ELR (cell line): ENCODE results near the gene EPB41L5.
"Not testable (repeated sequence)": the region's sequence is repeated elsewhere in the genome, so short reads cannot be mapped to it uniquely, and the experiment has no call there.

Experiments
- DNase-seq: peaks from one replicate; pipeline ENCODE4 v3.0.0-alpha.2; 2015; ENCODE audit warnings: low read depth

EPB41L5 gene

DNA sequence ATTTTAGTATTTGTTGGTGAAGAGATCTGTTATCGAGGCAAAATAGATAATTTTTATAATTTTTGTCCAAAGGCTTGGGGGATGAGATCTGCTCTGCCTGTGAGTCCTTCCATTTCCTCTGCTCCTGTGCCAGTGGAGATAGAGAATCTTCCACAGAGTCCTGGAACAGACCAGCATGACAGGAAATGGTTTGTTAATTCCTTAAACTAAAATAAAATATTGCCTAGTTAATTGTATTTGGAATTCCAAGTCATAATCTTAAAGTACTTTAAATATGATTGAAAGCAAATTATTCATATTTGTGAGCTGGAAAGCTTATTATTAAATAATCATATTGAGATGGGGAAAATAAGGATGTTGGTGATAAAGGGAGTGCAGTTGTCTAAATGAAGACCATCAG, 87.8 kb downstream of the EPB41L5 start:
- DNase-seq = no peak

DNA sequence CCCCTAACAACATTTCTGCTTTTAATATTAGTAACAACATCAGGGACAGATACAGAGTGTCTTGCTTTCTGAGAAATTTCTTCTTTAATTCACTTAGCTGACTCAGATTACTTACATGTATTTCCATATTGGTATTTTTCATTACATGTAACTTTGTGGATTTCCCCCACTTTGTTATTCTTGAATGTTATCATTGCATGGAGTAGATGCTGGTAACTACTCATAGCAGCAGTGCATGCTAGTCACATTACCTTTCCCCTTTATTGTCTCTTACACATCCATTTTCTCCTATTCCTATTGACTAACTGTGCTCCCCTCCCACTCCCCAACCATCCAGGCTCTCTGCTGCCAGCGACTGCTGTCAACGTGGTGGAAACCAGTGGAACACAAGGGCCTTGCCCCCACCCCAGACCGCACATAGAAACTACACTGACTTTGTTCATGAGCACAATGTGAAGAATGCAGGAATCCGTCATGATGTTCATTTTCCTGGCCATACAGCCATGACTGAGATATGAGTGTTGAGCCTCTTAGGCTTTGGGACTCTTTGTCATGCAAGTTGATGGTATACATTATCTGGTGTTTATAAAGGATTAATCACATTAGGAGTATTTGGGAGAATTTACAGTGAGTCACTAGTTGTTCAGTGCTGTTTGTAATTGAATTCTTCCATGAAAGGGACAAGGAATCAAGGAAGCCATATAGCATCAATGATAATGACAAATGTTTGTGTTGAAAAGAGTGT, 91.0 kb downstream of the EPB41L5 start:
- peak; percentile 100 for DNase-seq

DNA sequence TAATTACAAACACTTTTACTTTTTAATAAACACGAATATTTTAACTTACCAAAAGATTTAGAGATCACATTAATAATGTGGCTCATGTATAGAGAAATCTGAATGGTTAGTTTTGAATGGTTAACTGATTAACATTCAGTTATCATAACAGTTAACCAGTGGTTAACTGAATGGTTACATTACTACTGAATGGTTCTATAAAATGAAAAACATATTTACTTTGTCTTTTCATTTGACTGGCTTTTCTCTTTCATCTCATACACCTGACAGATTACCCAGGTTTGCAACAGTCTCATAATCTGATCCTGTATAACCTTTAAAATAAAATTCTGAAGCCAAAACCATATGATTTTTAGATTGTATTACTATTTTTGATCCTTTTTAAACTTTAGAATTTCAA, 91.9 kb downstream of the EPB41L5 start:
- no peak for DNase-seq

DNA sequence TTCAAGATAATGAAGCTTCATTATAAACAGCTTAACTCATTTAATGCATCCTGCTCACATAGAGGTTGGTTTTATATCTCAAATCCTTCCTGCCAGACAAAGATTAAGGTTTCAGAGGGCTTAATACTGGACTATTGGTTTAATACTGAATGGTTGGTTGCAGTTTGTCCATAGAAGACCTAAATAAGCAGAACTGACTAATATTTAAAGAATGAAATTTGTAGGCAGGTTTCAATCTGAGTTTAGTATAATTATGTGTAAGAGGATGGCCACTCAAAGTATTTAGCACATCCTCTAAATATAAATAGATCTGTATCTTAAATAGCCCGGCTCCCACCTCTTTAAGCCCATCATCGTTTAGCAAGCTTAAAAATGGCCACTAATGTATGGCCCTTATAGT, 92.5 kb downstream of the EPB41L5 start:
- DNase-seq = peak; percentile 52

DNA sequence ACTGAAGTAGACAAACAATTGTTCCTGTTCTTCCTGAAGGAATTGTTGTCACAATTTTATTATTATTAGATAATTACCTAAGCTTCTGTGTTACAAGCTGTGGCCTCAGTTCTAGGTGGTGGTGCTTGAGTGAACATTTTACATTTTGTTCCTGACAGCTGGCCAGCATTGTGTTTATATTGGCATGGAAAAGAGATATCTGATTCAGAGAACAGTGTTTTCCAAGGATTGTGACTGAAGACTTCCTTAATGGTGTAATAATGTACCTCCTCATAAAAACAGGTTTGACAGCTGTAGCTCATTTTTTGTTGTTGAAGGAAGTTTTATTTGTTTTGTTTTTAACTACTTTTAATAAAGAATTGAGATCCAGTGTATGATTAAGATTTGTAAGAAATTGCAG, 95.2 kb downstream of the EPB41L5 start:
- DNase-seq = peak; percentile 74

DNA sequence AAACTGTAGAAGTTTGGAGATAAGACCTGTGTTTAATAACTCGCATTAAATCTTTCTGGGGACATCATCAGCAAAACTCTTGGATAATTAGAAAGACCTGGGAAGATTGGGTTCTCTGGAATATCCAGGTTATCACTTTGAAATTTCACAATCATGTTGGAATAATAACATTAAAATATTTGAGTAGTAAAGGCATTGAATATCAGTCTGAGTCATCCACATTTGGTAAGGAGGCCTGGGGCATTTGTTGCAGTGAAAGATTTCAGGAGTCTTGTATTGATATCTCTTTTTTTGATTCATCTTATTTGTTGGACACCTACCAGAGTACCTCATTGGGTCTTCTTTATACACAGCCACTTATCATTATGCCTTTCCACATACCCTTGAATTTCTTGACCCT, 95.9 kb downstream of the EPB41L5 start:
- peak; percentile 79 for DNase-seq

DNA sequence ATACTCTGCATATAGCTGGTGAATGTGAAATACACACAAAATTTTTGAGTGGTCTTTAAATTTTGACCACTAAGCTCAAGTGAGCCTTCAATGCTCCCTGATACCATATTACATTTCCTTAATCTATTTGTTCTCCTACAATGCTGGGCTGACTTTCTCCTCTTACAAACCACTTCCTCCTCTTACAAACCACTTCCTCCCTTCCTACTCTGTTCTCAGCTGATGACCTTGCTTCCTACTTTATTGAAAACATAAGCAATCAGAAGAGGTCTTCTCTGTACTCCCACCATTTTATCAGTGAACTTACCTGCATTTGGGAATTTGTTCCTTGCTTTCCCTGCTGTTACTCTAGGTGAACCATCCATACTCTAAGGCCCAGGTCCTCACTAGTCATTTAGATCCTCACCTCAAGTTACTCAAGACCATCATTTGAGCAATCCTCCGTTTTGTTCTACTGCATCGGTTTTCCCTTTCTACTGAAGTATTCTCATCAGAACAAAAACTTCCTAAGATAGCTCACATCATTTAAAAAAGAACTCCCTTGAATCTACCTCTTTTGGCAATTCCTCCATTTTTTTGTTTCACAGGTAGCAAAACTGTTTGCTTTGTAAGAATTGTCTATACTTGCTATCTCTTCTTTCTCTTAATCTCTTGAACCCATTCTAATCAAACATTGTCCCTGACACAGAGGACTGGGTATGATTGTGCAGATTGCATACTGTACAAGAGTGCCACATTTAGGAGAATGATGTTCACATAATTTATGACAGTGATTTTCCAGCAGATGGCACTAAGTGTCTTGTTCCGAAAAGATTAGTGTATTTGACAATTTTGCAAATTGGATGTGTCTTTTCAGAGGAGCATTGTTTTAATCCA, 96.5 kb downstream of the EPB41L5 start:
- DNase-seq = peak; percentile 72

DNA sequence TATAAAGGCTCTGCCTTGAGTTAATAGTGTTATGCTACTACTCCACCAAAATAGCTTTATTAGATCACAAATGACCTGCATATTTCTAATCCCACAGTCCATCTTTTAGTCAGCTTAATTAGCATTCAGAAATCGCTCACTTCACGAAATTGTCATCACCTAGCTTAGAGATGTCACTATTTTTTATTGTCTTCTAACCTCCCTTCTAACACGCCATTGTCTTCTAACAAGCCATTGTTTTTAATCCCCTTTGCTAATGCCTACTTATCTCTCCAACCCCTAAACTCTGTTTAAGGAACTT, 97.1 kb downstream of the EPB41L5 start:
- DNase-seq = no peak

DNA sequence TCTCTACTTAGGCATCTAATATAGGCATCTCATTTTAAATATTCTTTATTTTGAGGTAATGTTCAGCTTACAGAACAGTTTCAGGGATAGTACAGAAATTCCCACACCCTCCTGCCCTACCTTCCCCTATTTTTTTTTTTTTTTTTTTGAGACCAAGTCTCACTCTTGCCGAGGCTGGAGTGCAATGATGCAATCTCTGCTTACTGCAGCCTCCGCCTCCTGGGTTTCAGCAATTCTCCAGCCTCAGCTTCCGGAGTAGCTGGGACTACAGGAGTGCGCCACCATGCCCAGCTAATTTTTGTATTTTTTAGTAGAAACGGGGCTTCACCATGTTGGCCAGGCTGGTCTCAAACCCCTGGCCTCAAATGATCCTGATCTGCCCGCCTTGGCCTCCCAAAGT, 97.6 kb downstream of the EPB41L5 start:
- DNase-seq = no peak

DNA sequence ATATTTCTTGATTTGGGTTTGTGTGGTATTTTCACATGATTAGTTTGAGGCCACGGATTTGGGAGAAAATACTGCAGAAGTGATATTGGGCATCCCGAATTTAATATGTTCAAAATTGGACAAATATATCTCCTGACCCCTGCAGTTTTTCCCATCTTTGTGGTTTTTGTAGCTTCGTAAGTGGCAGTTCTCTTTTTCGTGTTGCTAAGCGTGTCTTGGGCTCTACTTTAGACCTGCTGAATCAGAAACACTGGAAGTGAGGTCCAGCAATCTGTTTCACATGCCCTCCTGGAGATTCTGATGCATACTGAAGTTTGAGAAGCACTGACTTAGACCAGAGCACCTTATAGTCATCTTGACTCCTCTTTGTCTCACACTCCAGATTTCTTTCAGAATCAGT, 98.3 kb downstream of the EPB41L5 start:
- DNase-seq = no peak

DNA sequence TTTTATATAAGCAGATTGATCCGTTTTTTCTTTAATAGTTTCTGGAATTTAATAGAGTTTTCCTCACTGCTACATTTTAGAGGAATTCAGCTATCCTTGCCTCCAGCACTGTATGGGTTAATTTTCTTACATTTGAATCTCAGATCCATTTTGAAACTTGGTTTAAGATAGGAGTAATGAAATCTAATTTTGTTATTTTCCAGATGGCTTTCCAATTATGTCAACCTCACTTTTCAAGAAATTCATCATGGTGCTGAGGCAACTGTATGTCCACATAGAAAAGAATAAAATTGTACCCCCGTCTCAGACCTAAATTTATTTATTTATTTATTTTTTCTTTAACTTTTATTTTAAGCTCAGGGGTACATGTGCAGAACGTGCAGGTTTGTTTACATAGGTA, 105.1 kb downstream of the EPB41L5 start:
- no peak for DNase-seq

DNA sequence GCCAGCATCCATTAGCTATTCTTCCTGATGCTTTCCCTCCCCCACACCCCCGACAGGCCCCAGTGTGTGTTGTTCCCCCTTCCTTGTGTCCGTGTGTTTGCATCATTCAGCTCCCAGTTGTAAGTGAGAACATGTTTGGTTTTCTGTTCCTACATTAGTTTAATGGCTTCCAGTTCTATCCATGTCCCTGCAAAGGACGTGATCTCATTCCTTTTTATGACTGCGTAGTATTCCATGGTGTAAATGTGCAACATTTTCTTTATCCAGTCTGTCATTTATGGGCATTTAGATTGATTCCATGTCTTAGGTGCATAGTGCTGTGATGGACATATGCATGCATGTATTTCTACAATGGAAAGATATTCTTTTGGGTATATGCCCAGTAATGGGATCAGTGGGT, 105.6 kb downstream of the EPB41L5 start:
- DNase-seq = no peak

DNA sequence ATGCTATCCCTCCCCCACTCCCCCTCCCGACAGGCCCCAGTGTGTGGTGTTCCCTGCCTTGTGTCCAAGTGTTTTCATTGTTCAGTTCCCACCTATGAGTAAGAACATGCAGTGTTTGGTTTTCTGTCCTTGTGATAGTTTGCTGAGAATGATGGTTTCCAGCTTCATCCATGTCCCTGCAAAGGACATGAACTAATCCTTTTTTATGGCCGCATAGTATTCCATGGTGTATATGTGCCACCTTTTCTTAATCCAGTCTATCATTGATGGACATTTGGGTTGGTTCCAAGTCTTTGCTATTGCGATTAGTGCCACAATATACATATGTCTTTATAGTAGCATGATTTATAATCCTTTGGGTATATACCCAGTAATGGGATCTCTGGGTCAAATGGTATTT, 108.5 kb downstream of the EPB41L5 start:
- not testable (repeated sequence) for DNase-seq

DNA sequence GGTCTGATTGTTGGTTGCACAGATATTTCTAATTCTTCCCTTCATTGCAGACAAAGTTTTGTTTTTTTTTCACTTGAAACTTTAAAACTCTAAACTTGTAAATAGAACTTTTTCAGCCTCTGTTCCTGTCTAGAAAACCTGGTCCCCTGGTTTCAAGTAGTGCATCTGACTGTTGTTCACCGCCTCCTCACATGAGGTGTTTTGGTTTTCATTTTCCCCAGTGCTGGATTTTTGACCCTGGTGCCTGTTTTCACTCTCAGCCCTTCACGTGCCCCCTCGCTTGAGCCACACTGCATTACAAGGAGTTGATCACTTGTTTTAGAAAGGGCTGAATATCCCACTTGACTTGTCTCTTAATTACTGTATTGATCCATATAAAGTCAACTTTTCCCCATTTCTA, 110.2 kb downstream of the EPB41L5 start:
- no peak for DNase-seq

DNA sequence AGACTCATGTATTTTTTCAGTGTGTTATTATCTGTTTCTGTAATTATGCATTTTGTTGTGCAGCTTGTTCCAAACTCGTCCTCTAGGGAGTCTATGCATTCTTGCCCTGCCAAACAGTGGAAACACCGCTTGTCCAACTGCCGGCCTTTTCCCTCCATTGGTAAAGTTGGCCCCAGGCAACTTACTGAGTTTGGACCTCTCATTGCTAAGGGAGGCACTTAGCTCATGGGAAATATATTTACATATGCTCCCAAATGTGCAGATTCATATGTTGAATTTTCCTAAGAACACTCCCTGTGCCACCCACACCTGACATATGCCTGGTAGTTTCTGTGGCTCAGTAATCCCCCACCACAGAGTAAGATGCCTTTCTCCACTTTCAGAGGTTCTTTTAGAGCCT, 112.3 kb downstream of the EPB41L5 start:
- no peak for DNase-seq

DNA sequence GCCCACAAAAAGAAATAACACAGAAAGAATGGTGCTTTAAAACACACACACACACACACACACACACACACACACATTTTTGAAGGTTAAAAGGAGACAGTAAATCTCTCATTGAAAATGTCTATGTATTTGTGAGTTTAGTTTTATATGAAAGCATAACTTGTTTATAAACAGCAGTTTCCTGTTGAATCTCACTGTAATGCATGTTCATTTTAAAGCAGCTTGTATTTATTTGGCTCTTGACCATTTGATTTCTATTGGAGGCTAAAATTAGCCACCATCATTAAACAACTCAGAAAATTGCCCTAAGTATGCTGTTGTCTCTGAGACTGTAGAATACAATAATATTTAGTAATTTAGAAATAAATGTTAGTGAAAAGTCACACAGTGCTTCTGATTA, 115.3 kb downstream of the EPB41L5 start:
- no peak for DNase-seq

DNA sequence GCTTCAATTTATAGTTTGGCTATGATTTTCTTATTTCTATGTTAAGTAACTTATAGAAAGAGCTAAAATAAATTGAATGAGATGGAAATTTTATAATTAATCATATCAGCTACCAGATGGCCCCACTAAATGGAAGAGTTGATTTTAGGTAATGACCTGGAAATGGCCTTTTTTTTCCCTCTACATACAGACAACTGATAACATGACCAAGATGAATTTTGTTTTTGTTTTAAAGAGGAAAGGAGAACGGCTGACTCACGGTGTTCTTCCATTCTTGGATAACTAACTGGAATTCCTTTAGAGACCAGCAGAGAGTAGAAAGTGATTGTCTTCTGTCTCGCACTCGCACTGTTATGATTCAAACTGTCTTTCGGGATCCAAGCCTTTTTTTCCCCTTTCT, 119.3 kb downstream of the EPB41L5 start:
- DNase-seq = peak; percentile 71

DNA sequence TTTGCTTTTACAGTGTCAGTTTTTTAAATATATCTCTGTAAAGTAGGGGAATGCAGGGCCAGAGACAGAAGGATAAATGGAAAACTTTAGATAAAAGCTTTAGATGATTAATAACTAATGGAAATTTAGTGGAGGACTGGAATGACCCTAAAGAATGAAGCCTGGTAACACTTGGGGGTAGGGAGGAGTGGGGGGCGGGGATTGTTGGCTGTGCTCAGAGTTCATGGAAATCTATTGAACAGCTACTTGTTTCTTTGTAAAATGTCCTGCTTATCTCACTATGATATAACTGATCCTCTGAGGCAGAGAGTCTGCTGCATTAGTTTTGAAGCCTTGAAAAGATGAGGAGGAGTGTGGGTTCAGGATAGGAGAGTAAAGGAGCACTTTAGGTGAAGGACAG, 119.8 kb downstream of the EPB41L5 start:
- no peak for DNase-seq

DNA sequence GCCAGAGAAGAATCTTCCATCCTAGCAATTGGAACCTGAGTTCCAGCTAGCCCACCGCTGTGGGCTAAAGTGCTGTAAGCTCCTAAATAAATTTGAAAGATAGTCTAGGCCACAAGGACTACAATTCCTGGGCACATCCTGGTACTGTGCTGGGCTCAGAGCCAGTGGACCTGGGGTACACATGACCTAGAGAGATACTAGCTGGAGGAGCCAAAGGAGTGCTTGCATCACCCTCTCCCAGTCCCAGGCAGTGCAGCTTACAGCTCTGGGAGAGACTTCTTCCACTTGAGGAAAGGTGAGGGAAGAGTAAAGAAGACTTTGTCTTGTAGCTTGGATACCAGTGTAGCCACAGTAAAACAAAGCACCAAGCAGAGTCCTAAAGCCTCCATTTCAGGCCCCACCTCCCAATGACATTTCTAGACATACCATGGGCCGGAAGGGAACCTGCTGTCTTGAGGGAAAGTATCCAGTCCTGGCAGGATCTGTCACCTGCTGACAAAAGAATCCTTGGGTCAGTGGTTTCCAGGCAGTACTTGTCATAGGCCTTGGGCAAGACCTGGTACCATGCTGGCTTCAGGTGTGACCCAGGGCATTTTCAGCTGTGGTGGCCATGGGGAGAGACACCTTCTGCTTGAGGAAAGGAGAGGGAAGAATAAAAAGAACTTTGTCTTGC, 120.8 kb downstream of the EPB41L5 start:
- DNase-seq = no peak

DNA sequence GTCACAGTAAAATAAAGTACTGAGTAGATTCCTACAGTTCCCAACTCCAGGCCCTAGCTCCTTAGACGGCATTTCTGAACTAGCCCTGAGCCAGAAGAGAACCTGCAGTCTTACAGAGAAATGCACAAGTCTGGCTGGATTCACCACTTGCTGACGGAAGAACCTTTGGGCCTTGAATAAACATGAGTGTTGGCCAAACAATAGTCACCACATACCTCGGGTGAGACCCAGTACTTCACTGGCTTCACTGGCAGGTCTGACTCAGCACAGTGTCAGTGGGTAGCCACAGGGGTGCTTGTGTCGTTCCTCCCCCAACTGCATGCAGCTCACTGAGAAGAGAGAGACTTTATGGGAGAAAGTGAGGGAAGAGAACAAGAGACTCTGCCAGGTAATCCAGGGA, 121.4 kb downstream of the EPB41L5 start:
- peak; percentile 98 for DNase-seq

DNA sequence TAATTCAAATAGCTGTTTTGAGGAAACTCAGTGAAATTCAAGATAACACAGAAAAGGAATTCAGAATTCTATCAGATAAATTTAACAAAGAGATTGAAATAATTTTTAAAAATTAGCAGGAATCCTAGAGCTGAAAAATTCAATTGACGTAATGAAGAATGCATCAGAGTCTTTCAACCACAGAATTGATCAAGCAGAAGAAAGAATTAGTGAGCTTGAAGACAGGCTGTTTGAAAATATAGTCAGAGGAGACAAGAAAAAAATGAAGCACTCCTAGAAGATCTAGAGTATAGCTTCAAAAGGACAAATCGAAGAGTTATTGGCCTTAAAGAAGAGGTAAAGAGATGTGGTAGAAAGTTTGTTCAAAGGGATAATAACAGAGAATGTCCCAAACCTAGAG, 122.1 kb downstream of the EPB41L5 start:
- DNase-seq = not testable (repeated sequence)

DNA sequence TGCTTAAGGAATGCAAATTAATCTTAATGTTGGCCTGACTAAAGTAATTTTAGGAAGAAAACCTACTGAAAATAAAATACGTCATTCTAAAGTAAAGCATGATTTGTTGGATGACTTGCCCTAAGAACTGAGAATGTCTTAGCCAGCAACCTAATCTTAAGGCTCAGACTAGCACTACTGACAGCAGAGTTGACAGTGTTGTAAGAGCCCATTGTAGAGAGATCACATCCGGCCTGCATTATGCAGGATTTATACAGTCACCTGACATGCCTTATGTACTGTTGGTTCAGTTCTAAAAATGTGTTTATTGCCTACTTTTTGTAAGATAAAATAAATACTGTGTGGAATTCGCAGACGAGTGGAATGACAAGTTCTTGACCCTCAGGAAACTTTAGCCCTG, 128.0 kb downstream of the EPB41L5 start:
- no peak for DNase-seq
